Caki2 (cell line): ENCODE measurements around the gene BMPR2. TPM values are rescaled to one million over a fixed set of nuclear protein-coding genes. Genes with fewer than 3 reads are reported as not detected.
"Not testable (repeated sequence)": the region's sequence is repeated elsewhere in the genome, so short reads cannot be mapped to it uniquely, and the experiment has no call there.

Experiments used
- DNase-seq: peaks from one replicate; pipeline ENCODE4 v3.0.0-alpha.2; 2015; ENCODE audit warnings: low read depth
- in situ Hi-C: cut with HindIII; loops from 2 replicates; pipeline ENCODE4 v1.10.0; 2016; ENCODE audit warnings: low sequenced_read_pairs, low pct_unique_long_range_greater_than_20kb, mixed read lengths
- total RNA-seq: library from RNA; depleted of rRNA; stranded (reverse); fragments of >200 nt; shearing (Covaris generic); gene quantifications from 2 replicates; pipeline ENCODE4 v1.2.3, GENCODE V29; 2014; ENCODE audit warnings: low replicate concordance

BMPR2 gene
- total RNA-seq, 1 experiment from 2014 or later: 15.0 TPM

DNA sequence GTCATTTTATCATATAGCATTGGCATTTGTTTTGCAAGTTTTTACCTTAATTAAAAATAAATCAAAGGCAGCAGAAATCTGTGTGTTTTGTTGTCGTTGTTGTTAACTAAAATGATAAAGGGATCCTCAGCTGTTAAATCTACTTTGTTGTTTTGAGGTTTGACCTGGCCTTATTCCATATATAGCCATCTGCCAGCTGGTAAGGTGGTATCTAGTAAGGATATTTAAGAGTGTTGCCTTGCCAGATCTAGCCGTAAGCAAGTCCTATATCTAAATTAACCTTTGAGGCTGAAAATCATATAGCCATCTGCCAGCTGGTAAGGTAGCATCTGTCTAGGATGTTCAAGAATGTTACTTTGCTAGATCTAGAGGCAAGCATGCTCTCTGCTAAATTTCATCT, 56.6 kb downstream of the BMPR2 start:
- DNase-seq: no peak
- in situ Hi-C loops: no loop called here

DNA sequence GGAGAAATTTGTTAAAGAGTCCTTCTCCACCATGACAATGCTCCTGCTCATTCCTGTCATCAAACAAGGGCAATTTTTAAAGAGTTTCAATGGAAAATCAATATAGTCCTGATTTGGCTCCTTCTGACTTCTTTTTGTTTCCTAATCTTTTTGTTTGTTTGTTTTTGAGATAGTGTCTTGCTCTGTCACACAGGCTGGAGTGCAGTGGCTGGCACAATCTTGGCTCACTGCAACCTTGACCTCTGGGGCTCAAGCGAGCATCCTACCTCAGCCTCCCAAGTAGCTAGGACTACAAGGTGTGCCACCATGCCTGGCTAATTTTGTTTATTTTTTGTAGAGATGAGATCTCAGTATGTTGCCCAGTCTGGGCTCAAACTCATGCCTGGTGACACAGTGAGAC, 58.3 kb downstream of the BMPR2 start:
- no peak for DNase-seq
- in situ Hi-C loops: no loop called here

DNA sequence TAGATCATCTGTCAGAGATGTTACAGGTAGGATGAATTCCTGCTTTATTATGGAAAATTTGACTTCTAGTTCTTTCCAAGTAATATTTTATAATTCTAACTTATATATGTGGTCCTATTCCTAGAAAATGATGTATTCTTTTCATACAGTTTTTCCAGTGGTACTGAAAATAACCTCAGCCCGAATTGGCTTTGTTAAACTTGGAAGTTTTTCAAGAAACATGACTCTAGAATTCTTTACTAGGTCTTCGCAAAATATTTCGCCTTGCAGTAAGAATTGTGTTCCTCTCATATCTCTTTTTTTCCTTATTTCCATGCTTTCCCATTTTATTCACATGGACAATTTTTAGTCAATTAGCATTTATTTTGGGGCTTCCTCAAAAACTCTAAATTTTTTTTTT, 60.5 kb downstream of the BMPR2 start:
- in situ Hi-C loops: no loop called here
- DNase-seq: no peak

DNA sequence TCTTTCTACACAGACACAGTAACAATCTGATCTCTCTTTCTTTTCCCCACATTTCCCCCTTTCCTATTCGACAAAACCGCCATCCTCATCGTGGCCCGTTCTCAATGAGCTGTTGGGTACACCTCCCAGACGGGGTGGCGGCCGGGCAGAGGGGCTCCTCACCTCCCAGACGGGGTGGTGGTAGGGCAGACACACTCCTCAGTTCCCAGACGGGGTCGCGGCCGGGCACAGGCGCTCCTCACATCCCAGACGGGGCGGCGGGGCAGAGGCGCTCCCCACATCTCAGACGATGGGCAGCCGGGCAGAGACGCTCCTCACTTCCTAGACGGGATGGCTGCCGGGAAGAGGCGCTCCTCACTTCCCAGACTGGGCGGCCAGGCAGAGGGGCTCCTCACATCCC, 64.0 kb downstream of the BMPR2 start:
- in situ Hi-C loops, DNase-seq: not testable (repeated sequence)

DNA sequence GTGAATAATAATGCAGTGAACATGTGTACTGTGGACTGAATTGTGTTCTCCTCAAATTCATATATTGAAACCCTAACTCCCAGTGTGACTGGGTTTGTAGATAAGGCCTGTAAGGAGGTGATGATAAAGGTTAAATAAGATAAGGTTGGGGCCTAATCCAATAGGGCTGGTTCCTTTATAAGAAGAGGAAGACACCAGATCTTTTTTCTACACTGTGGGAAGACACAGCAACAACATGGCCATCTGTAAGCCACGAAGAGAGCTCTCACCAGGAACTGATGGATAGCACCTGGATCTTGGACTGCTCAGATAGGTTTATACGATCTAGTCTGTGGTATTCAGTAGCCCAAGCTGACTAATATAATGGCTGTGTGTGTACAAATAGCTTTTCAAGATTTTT, 66.8 kb downstream of the BMPR2 start:
- in situ Hi-C loops: no loop called here
- DNase-seq: no peak

DNA sequence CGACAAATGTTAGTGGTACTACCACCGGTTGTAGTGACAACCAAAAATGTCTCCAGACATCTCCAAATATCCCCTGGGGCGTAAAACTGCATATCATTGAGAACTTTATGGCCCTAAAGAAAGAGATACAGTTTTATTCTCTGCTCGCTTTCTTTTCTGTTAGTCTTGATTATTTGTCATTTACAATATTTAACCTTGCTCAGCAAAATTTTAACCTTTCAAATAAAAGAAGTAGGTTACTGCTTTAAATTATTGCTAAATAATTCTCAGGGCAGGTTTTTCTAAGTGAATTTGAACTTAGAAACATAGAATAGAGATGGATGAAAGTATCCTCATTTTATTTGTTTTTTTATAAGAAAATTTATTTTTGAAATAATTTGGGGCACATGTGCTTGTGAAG, 67.9 kb downstream of the BMPR2 start:
- DNase-seq: no peak
- in situ Hi-C loops: no loop called here

DNA sequence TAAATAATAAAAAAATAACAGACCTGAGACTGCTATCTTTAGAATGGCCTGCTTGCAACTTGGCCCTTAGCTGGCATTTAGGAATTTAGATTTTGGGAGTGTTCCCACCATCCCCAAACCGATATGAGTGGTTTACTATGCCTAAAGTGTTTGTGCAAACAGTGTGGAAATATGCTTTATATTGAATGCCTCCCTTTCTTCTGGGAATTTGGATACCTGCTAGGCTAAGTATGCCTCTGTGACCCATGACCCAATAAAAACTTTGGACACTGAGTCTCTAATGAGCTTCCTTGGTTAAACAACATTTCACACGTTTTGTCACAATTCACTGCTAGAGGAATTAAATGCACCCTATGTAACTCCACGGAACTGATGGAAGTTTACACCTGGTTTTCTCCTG, 73.2 kb downstream of the BMPR2 start:
- in situ Hi-C loops: no loop called here
- no peak for DNase-seq

DNA sequence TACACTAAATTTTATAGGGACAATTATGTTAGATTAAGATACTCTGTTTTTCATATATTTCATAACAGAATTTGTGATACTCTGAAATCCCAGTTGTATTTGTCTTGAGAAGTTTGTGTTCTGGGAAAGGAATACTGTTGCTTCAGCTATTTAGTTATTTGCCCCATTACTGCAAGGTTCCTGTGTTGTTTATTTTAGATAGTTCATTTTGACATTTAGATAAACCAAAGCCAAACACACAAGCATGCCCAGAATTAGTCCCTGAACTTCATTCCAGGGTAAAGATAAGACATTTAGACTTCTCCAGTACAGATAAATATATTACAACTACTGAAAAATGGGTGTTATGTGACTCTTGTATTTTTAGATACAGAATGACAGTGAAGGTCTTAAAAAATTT, 74.7 kb downstream of the BMPR2 start:
- in situ Hi-C loops: no loop called here
- no peak for DNase-seq

DNA sequence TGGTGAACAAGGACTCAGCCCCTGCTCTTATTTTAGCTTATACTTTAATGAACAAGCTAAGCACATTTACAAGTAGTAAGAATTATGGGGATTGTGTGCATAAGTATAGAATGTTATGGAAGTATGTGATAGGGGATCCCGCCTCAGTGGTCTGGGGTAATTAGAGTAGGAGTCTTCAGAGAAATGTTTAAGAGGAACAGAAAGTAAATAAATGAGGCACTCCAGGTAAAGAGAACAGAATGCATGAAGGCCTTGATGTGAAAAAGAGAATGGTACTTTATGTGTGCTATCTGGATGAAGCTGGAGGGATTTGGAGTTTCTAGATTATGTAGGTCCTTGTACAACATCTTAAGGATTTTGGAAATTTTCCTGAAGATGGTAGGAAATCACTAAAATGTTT, 76.6 kb downstream of the BMPR2 start:
- no peak for DNase-seq
- in situ Hi-C loops: no loop called here

DNA sequence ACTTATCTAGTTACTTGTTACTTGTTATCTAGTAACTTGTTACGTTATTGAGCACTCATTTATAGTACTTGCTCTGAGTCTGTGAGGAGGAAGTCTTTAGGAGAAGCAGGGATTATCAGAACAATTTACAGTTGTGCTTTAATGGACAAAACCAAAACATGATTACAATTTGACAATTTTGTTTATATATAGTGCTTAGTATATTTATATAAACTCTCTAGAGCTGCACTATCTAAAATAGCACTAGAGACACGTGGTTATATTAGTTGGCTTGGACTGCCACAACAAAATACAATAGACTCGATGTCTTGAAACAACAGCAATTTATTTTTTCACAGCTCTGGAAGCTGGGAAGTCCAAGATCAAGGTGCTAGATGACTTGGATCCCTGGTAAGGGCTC, 78.4 kb downstream of the BMPR2 start:
- DNase-seq: no peak
- in situ Hi-C loops: no loop called here

DNA sequence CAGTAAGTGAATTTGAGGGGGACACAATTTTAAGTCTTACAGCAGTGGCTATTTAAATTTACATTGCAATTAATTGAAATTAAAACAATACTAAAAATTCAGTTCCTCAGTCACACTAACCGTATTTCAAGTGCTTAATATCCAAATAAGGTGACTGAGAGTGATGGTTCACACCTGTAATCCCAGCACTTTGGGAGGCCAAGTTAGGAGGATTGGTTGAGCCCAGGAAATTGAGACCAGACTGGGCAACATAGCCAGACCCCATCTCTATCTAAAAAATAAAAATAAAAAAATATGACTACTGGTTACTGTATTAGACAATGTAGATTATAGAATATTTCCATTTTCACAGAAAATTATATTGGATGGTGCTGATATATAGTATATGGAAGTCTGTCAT, 79.0 kb downstream of the BMPR2 start:
- in situ Hi-C loops: no loop called here
- DNase-seq: no peak

DNA sequence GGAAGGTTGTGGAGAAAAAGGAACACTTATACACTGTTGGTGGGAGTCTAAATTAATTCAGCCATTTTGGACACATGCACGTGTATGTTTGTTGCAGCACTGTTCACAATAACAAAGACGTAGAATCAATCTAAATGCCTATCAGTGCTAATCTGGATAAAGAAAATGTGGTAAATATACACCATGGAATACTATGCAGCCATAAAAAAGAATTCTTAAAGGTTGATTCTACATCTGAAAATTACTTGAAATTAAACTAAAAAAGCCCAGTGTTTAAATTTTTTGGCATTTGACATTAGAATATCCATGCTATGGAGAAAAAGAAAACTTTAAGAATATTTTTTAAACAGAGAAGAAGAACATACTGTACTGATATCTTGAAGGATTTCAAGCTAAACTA, 84.0 kb downstream of the BMPR2 start:
- in situ Hi-C loops: no loop called here
- no peak for DNase-seq

DNA sequence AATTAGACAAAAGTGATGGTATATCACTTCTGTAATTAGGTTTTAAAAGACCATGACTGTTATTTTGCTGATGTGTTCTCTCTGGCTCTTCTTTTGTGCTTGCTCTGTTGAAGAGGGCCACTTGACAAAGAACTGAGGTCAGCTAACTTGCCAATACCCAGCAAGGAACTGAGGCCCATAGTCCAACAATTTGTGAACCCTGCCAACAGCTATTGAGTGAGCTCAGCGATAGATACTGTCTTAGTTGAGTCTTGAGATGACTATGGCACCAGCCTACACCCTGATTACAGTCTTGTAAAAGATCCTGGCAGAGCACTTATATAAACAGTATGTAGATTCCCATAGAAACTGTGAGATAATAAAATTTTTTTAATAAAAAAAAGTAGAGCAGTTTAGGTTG, 103.0 kb downstream of the BMPR2 start:
- in situ Hi-C loops: no loop called here
- DNase-seq: no peak

DNA sequence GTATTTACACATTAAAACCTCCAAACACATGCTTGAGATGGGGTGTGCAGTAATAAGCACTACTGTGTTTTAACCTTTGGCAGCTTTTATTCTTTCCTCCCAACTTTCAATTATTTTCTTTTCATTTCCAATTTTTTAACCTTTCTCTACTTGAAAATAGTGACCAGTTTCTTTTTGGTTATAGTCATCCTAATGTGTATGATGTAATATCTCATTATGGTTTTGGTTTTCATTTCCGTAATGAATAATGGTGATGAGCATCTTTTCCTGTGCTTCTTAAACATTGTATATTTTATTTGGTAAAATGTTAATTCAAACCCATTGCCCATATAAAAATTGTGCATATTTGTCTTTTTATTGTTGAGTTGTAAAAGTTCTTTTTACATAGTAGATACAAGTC, 103.5 kb downstream of the BMPR2 start:
- no peak for DNase-seq
- in situ Hi-C loops: no loop called here

DNA sequence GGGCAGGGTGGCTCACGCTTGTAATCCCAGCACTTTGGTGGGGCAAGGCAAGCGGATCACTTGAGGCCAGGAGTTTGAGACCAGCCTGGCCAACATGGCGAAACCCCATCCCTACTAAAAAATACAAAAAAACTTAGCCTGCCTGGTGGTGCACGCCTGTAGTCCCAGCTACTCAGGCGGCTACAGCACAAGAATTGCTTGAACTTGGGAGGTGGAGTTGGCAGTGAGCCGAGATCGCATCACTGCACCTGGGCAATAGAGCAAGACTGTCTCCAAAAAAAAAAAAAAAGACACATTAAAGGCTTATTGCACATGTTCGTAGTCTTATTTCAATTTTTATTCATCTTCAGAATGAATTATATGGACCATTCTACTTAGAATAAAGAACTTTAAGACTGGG, 110.2 kb downstream of the BMPR2 start:
- in situ Hi-C loops: no loop called here
- DNase-seq: peak; percentile 51

DNA sequence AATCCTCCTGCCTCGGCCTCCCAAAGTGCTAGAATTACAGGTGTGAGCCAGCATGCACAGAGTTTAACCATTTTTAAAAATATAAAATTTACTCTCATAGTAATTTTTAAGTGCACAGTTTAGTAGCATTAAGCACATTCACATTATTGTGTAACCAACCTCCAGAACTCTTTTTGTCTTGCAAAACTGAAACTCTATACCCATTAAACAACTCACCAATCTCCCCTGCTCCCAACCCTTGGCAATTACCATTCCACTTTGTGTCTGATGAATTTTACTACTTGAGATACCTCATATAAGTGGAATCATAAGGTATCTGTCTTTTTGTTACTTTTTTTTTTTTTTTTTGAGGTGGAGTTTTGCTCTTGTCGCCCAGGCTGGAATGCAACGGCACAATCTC, 112.5 kb downstream of the BMPR2 start:
- DNase-seq: no peak
- in situ Hi-C loops: no loop called here

DNA sequence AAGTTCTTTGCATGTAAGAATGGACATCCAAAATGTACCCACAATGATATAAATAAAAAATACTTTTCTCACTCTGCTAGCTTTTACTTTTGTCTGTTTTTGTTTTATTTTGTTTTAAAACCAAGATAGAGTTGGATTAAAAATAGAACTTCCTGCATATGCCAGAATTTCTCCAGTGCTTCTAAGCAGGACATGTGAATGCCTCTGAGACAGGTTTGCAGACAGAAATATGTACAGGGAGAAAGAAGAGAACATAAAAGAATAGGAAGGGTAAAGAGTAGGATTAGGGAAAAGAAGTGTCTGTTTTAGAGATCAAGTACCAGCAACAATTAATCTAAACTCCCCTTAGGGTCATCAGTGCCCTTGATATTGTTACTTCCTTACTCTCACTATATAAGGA, 114.4 kb downstream of the BMPR2 start:
- DNase-seq: no peak
- in situ Hi-C loops: no loop called here

DNA sequence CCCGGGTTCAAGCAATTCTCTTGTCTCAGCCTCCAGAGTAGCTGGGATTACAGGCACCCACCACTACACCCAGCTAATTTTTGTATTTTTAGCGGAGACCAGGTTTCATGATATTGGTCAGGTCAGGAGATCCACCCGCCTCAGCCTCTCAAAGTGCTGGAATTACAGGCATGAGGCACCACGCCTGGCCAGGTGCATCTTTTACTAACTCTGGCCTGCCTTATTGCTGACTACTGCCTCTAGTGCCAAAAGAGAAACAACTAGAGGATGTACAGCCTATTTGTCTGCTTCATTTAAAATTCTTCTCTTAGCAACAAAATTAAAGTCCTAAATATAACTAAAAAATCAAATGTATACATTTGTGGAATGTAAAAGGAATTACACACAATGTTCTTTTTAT, 115.4 kb downstream of the BMPR2 start:
- in situ Hi-C loops: no loop called here
- DNase-seq: no peak

DNA sequence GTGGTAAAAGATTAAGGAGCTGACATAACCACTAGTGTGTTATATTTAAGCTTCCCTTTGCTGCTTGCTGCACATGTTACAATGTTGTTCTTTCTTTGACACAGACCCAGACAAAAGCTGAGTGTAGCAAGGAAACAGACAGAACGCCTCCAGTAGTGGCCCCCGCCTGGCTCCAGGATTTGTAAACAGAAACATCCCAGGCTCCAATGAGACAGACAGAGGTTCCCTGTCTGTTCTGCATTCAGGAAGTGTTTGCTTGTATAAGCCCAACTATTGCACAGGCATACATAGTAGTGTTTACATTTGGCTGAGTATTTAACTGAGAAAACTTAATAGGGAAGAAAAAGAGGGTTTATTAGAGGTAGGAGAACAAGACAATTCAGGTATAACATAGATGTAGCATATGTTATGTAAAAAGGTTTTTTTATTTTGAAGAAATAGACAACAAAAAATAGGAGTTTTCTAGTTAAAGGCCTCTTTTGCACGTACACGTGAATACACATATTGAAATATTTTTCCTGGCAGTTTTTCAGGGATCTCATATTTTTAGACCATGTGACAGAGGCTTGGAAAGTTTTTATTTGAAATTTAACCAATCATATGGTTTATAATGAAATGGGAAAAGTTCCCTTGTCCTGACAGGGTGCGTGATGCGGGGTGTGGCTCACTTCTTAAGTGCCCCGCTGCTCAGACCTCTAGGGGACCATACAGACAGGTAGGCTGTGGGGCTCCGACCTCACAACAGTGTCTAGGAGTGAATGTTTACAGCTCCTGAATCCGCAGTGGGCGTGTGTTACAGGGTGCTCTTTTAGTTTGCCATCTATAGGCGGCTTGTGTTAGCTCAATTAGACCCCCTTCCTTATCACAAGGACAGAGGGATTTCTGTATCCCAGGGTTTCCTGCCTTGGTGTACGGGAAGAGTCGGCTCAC, 118.4 kb downstream of the BMPR2 start:
- no peak for DNase-seq
- in situ Hi-C loops: no loop called here

DNA sequence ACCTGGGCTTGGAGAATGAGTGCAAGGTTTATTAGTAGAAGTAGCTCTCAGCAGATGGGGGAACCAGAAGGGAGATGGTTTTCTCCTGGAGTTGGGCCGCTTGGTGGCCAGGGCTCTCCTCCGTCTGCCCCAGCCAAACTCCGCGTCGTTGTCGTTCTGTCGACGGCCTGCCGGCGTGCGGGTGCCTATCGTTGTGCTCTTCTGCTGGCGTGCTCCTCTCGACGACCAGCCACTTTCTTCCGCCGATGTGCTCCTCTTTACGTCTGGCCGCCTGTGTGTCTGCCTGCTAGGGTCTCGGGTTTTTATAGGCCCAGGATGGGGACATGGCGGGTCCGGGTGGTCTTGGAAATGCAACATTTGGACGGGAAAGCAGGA, 119.1 kb downstream of the BMPR2 start:
- no peak for DNase-seq
- in situ Hi-C loops: no loop called here
